ENCODE measurements around the gene CHMP2B. TPM values are rescaled to one million over a fixed set of nuclear protein-coding genes. Genes with fewer than 3 reads are reported as not detected.

The CHMP2B gene, protein sequence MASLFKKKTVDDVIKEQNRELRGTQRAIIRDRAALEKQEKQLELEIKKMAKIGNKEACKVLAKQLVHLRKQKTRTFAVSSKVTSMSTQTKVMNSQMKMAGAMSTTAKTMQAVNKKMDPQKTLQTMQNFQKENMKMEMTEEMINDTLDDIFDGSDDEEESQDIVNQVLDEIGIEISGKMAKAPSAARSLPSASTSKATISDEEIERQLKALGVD
- total RNA-seq (2014; rRNA removed; shearing (Covaris generic)) (45.1 and 53.7 TPM in 2 replicates), polyA plus RNA-seq (2016; fragmentation: Nextera tagmentation; extraction: Ambion mirVana) (112 and 130 TPM in 2 replicates)
- long read RNA-seq, transcript CHMP2B-201 (6 exons, 2,557 nt), result major isoform, 42 of 54 reads
- long read RNA-seq, partial matches to known transcripts, result 8 of 54 reads
- long read RNA-seq, other reads (novel, unspliced or antisense), result 4 of 54 reads

DNA sequence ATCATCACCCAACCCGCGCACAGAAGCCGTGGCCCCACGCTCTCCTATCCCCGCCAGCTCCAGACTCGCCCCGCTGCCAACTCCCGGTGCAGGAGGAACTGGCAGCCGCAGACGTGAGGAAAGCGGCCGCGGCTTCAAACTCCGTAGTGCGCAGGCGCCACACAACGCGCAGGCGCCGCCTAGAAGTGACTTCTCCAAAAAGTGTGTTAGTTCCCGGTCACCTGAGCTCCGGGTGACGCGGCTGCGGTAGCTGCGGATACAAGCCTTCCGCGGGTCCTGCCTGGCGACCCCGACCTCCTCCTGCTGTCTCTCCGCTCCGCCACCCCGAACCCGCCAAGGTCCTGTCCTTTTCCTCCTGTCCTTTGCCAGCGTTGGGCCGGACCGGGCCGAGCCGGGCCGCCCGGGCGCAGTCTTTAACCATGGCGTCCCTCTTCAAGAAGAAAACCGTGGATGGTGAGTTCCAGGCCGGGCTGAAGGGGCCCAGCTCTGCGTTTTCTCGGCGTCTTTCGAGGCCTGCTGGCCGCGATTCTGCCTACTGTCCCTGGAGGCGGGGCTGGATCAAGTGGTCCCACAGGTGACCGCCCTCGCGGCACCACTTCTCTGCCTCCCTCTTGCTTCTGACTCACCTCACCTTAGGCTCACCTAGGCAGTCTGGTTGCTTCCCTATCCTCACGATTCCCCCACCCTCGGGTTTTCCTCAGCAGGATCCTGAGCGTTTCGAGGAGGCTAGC lies at the start of gene CHMP2B:
Gene CHMP2B, plus strand, starts transcription at position 206 of the 731 bp plus-strand sequence. Its CDS starts 214 bp downstream, at position 420.
- Histone ChIP-seq H2AFZ (peak within 1 kb of the TSS; percentile 95), H3F3A (replicated peaks; ENCODE audit: low read depth) (no peaks in the 10 kb centered on the region), H3K27me3 (ENCODE audit: insufficient read depth) (no peaks in the 10 kb centered on the region), H3K79me2 (replicated peaks; ENCODE audit: insufficient read depth) (peaks cover 49% of the 10 kb centered on the region), H3K9me2 (ENCODE audit: insufficient read depth) (no peaks in the 10 kb centered on the region), H3K4me3 (peak within 1 kb of the TSS; percentile 95), H3K4me1 (ENCODE audit: insufficient read depth) (peaks cover 23% of the 10 kb centered on the region), H3K27ac (ENCODE audit: low read depth) (peak within 1 kb of the TSS; percentile 95), H3K4me2 (peak within 1 kb of the TSS; percentile 78), H3K36me3 (ENCODE audit: insufficient read depth) (no peaks in the 10 kb centered on the region), H4K20me1 (replicated peaks; ENCODE audit: insufficient read depth) (0 out of 2 replicates have a peak, but pooled peaks cover 8% of the 10 kb centered on the region)
- Mint-ChIP-seq H3K36me3 (ENCODE audit: low read depth) (no peaks in the 10 kb centered on the region), H3K4me1 (peaks cover 30% of the 10 kb centered on the region), H3K4me3 (peak within 1 kb of the TSS; percentile 93), H3K27ac (peak within 1 kb of the TSS; percentile 99), H3K9me3 (no peaks in the 10 kb centered on the region), H3K27me3 (ENCODE audit: insufficient read depth, low read depth, poor library complexity) (peaks cover 7% of the 10 kb centered on the region)
- peak; percentile 77; the same call in 1 of the 2 replicates for TF ChIP-seq POLR2AphosphoS5 (IDR thresholded peaks at IDR 0.05; ENCODE audit: low read depth)
- TF ChIP-seq, protein P1, sequence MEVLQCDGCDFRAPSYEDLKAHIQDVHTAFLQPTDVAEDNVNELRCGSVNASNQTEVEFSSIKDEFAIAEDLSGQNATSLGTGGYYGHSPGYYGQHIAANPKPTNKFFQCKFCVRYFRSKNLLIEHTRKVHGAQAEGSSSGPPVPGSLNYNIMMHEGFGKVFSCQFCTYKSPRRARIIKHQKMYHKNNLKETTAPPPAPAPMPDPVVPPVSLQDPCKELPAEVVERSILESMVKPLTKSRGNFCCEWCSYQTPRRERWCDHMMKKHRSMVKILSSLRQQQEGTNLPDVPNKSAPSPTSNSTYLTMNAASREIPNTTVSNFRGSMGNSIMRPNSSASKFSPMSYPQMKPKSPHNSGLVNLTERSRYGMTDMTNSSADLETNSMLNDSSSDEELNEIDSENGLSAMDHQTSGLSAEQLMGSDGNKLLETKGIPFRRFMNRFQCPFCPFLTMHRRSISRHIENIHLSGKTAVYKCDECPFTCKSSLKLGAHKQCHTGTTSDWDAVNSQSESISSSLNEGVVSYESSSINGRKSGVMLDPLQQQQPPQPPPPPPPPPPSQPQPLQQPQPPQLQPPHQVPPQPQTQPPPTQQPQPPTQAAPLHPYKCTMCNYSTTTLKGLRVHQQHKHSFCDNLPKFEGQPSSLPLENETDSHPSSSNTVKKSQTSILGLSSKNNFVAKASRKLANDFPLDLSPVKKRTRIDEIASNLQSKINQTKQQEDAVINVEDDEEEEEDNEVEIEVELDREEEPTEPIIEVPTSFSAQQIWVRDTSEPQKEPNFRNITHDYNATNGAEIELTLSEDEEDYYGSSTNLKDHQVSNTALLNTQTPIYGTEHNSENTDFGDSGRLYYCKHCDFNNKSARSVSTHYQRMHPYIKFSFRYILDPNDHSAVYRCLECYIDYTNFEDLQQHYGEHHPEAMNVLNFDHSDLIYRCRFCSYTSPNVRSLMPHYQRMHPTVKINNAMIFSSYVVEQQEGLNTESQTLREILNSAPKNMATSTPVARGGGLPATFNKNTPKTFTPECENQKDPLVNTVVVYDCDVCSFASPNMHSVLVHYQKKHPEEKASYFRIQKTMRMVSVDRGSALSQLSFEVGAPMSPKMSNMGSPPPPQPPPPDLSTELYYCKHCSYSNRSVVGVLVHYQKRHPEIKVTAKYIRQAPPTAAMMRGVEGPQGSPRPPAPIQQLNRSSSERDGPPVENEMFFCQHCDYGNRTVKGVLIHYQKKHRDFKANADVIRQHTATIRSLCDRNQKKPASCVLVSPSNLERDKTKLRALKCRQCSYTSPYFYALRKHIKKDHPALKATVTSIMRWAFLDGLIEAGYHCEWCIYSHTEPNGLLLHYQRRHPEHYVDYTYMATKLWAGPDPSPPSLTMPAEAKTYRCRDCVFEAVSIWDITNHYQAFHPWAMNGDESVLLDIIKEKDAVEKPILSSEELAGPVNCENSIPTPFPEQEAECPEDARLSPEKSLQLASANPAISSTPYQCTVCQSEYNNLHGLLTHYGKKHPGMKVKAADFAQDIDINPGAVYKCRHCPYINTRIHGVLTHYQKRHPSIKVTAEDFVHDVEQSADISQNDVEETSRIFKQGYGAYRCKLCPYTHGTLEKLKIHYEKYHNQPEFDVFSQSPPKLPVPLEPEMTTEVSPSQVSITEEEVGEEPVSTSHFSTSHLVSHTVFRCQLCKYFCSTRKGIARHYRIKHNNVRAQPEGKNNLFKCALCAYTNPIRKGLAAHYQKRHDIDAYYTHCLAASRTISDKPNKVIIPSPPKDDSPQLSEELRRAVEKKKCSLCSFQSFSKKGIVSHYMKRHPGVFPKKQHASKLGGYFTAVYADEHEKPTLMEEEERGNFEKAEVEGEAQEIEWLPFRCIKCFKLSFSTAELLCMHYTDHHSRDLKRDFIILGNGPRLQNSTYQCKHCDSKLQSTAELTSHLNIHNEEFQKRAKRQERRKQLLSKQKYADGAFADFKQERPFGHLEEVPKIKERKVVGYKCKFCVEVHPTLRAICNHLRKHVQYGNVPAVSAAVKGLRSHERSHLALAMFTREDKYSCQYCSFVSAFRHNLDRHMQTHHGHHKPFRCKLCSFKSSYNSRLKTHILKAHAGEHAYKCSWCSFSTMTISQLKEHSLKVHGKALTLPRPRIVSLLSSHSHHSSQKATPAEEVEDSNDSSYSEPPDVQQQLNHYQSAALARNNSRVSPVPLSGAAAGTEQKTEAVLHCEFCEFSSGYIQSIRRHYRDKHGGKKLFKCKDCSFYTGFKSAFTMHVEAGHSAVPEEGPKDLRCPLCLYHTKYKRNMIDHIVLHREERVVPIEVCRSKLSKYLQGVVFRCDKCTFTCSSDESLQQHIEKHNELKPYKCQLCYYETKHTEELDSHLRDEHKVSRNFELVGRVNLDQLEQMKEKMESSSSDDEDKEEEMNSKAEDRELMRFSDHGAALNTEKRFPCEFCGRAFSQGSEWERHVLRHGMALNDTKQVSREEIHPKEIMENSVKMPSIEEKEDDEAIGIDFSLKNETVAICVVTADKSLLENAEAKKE (CRISPR knock-in tag; IDR thresholded peaks at IDR 0.05), result no peak
- peak; percentile 64 for TF ChIP-seq CREB1 (CRISPR knock-in tag; IDR thresholded peaks at IDR 0.05; ENCODE audit: low read depth)
- ATAC-seq (peak; percentile 92), DNase-seq (ENCODE audit: low spot score) (peak; percentile 94)
